BLaER1 treated with 17β-estradiol and CSF1 and Interleukin-3, amounts not matched to agents 10 nM and 100 nM (cell line): Measurements from ENCODE around the gene TMEM123.
A peak's percentile ranks its signal among the peaks of the same experiment; 100 is the strongest.

ENCODE experiments used
- H3K27ac ChIP-seq, 11 experiments: shearing (Covaris generic); formaldehyde crosslinking; 2 replicates each; pipeline ENCODE4 v1.8.1; 2022
- H3K27me3 ChIP-seq, 11 experiments: shearing (Covaris generic); formaldehyde crosslinking; 2 replicates each; pipeline ENCODE4 v1.8.1; 2022
- H3K36me3 ChIP-seq, 11 experiments: shearing (Covaris generic); formaldehyde crosslinking; 2 replicates each; pipeline ENCODE4 v1.8.1; 2022
- H3K4me1 ChIP-seq, 10 experiments: shearing (Covaris generic); formaldehyde crosslinking; 2 replicates each; pipeline ENCODE4 v1.8.1; 2022
- H3K4me2 ChIP-seq, 11 experiments: shearing (Covaris generic); formaldehyde crosslinking; 2 replicates each; pipeline ENCODE4 v1.8.1; 2022
- H3K4me3 ChIP-seq, 10 experiments: shearing (Covaris generic); formaldehyde crosslinking; 2 replicates each; pipeline ENCODE4 v1.8.1; 2022
- H3K9ac ChIP-seq, 11 experiments: shearing (Covaris generic); formaldehyde crosslinking; 2 replicates each; pipeline ENCODE4 v1.8.1; 2022
- H3K9me3 ChIP-seq, 11 experiments: shearing (Covaris generic); formaldehyde crosslinking; replicated peaks in 1 of 11; 2 replicates each; pipeline ENCODE4 v1.8.1; 2022
- H4K20me1 ChIP-seq, 11 experiments: shearing (Covaris generic); formaldehyde crosslinking; 2 replicates each; pipeline ENCODE4 v1.8.1; 2022
- Cebpa-rat ChIP-seq, 11 experiments: shearing (Covaris generic); IDR thresholded peaks; 2 replicates each; pipeline ENCODE4 v1.8.1; 2022

The TMEM123 gene

DNA sequence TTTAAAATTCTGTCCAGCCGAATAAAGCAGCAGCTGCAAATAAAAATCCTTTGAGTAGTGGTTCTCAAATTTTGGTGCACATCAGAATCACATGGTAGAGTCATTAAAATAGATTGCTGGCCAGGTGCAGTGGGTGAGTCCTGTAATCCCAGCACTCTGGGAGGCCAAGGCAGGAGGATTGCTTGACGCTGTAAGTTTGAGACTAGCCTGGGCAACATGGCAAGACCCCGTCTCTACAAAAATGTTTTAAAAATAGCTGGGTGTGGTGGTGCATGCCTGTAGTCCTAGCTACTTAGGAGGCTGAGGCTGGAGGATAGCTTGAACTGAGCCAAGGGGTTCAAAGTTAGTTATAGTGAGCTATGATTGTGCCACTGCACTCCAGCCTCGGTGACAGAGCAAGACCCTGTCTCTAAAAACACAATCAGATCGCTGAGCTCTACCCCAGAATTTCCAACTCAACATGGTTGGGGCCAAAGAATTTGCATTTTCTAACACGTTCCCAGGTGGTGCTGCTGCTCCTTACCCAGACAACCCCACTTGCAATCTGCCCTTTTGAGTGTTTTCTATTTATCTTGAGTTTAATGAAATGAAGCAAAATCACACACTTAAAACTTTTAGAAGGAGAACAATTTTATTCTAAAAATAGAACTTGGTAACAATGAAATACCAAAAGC, 56.7 kb downstream of the TMEM123 start:
- Histone ChIP-seq H3K36me3 (peaks cover 75 to 97% (median 83%) of the 10 kb centered on the region in 11 experiments), H3K9ac (no peak overlapping the region), H3K9me3 (no peaks in the 10 kb centered on the region), H3K27me3 (no peaks in the 10 kb centered on the region), H3K4me2 (no peak overlapping the region), H3K4me3 (no peak overlapping the region), H3K4me1 (no peaks in the 10 kb centered on the region), H4K20me1 (peaks cover 0 to 55% (median 15%) of the 10 kb centered on the region in 11 experiments; a peak in 11 of 22 replicates), H3K27ac (no peak overlapping the region)
- TF ChIP-seq Cebpa-rat (IDR thresholded peaks at IDR 0.05), result no peak

DNA sequence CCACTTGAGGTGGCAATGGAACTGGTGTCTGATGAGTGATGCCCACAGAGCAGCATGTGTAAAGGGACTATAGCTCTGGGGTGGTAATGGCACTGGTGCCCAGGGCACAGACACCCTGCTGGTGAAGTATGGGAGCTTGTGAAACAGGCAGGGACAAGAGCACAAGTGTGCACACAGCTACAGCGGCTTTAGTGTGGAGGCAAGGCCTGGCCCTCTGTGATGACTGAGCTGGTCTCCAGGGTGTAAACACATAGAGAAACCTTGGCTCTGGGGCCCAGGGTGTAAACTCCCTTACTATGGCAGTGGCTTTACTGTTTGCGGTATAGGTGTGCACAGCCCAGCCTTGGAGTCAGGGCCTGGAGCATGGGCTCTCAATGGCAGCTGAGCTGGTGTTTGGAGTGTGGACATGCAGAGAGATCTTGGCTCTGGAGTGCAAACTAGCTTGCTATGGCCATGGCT, 59.3 kb downstream of the TMEM123 start:
- H3K4me1 ChIP-seq, result no peaks in the 10 kb centered on the region
- H3K4me2 ChIP-seq, result no peak overlapping the region
- no peak overlapping the region for H3K27ac ChIP-seq
- H3K4me3 ChIP-seq, result no peak overlapping the region
- H3K9me3 ChIP-seq, result peaks cover 0 to 13% (median 9%) of the 10 kb centered on the region in 11 experiments; a peak in 12 of 22 replicates
- no peak overlapping the region for H3K9ac ChIP-seq
- H4K20me1 ChIP-seq, result peaks cover 0 to 38% (median 13%) of the 10 kb centered on the region in 11 experiments; a peak in 11 of 22 replicates
- H3K36me3 ChIP-seq, result peaks cover 52 to 90% (median 70%) of the 10 kb centered on the region in 11 experiments
- TF ChIP-seq Cebpa-rat (IDR thresholded peaks at IDR 0.05), result no peak
- H3K27me3 ChIP-seq, result no peaks in the 10 kb centered on the region

DNA sequence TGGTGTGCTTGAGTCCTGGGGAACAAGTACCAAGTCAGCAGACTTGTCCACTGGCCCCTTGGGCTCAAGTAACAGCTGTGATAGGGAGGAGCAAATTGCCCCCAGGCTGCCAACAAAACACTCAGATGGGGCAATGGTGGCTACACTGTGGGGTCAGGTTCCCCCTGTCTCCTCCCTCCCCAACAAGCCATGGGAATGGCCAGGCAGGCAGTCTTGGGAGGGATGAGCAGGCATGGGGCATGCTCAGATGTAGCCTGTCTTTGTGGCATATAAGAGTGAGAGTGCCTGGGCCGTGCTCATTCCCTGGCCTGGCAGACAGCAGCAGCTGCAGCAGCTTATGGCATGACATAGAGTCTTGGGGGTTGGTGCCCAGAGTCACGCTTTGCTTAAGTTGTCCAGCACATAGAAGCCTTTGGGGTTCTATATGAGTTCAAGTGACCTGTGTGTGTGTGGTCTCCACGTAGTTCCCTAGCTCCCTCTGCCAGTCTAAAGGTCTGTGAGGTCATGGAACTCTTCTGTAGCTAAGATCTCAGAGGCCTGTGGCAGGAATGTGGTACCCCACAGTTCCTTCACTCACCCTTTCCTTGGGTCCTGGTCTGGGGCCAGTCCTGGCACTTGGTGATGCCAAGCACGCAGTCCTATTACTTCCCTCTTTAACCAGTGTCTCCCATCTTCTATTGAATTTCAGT, 60.9 kb downstream of the TMEM123 start:
- H3K4me1 ChIP-seq, result peaks cover 0 to 5% (median 2%) of the 10 kb centered on the region in 10 experiments; a peak in 9 of 20 replicates
- no peaks in the 10 kb centered on the region for H3K27me3 ChIP-seq
- peaks cover 0 to 25% (median 13%) of the 10 kb centered on the region in 11 experiments; a peak in 11 of 22 replicates for H4K20me1 ChIP-seq
- no peak for TF ChIP-seq Cebpa-rat (IDR thresholded peaks at IDR 0.05)
- peaks cover 41 to 88% (median 65%) of the 10 kb centered on the region in 11 experiments for H3K36me3 ChIP-seq
- H3K27ac ChIP-seq, result no peak overlapping the region
- no peak overlapping the region for H3K4me2 ChIP-seq
- peaks cover 0 to 24% (median 20%) of the 10 kb centered on the region in 11 experiments; a peak in 16 of 22 replicates for H3K9me3 ChIP-seq
- no peak overlapping the region for H3K9ac ChIP-seq
- no peak overlapping the region for H3K4me3 ChIP-seq

DNA sequence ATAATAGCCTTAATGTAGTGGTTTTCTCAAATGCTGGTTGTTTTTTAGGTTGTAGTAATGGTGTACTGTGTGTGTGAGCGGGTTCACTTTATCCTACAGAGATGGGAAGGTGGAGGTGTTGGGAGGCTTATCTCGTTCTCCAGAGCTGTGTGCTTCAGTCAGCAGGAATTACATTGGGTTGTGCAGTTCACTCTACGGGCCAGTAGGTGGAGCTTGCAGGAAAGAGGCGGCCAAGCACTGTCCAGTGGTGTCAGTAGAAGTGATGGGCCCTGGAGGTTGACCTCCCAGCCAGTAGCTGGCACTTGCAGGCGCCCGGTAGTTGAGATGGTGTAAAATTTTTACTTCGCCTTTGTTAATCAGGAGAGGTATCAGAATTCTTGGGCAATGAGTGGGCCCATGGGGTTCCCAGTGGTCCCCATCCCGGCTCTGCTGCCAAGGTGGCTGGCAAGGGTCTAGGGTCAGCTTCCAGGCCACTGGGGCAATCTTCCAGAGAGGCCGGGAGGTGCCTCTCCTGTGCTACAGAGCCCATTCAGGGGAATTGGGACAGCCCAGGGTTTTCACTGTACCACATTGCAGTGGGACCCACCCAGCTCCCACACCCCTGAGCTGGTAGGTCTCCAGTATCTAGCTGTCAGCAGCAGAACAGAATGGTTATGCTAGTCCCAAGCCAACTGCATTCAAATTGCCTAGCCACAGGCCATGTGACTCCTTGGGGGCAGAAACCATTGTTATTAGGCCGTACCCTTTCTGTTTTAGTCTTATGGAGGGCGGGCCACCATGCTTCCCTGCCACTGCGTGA, 61.7 kb downstream of the TMEM123 start:
- Histone ChIP-seq H3K27me3 (no peaks in the 10 kb centered on the region), H3K9me3 (peaks cover 0 to 24% (median 20%) of the 10 kb centered on the region in 11 experiments; a peak in 16 of 22 replicates), H3K4me1 (peaks cover 0 to 14% (median 7%) of the 10 kb centered on the region in 10 experiments; a peak in 11 of 20 replicates), H3K36me3 (peaks cover 33 to 82% (median 59%) of the 10 kb centered on the region in 11 experiments), H3K27ac (no peak overlapping the region), H3K4me2 (no peak overlapping the region), H3K4me3 (no peak overlapping the region), H3K9ac (no peak overlapping the region), H4K20me1 (peaks cover 0 to 25% (median 13%) of the 10 kb centered on the region in 11 experiments; a peak in 11 of 22 replicates)
- TF ChIP-seq Cebpa-rat (IDR thresholded peaks at IDR 0.05), result no peak

DNA sequence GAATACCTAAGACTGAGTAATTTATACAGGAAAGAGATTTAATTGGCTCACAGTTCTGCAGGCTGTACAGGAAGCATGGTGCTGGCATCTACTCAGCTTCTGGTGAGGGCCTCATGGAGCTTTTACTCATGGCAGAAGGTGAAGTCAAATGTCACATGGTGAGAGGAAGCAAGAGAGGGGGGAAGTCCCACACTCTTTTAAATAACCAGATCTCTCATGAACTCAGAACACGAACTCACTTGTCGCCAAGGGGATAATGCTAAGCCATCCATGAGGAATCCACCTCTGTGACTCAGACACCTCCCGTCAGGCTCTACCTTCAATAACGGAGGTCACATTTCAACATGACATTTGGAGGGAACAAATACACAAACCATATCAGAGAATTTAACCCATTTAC, 63.3 kb downstream of the TMEM123 start:
- H3K4me3 ChIP-seq, result no peak overlapping the region
- H3K4me1 ChIP-seq, result peaks cover 4 to 22% (median 17%) of the 10 kb centered on the region in 10 experiments; a peak in 16 of 20 replicates
- H3K36me3 ChIP-seq, result peaks cover 18 to 81% (median 49%) of the 10 kb centered on the region in 11 experiments

DNA sequence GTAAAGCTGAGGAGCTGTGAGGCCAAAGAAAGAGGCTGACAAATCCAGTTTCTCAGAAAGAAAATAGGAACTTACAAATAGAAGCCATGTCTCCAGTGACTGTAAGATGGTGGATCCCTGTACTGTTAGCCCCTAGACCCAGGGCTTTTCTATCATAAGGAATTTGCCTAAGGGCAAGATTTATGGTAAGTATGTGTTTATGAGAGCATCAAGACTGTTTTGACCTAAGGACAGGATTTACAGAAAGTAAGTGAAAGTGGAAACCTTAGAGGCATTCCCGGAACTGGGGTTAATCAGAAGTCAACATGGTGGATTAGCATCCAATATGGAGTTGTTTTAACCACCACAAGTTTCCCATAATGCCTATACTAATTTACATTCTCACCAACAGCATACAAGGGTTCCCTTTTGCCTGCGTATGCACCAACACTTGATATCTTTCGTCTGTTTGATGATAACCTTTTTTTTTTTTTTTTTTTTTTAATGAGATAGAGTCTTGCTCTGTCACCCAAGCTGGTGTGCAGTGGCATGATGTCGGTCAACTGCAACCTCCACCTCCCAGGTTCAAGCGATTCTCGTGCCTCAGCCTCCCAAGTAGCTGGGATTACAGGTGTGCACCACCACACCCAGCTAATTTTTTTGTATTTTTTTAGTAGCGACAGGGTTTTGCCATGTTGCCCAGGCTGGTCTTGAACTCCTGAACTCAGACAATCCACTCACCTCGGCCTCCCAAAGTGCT, 65.4 kb downstream of the TMEM123 start:
- H3K36me3 ChIP-seq, result peaks cover 5 to 80% (median 38%) of the 10 kb centered on the region in 11 experiments; a peak in 20 of 22 replicates
- peak overlapping the region in 2 of 11 experiments; percentile 0 to 40; a peak in 5 of 22 replicates for H3K4me2 ChIP-seq
- H3K4me1 ChIP-seq, result peaks cover 4 to 22% (median 17%) of the 10 kb centered on the region in 10 experiments; a peak in 16 of 20 replicates
- no peak for TF ChIP-seq Cebpa-rat (IDR thresholded peaks at IDR 0.05)
- H4K20me1 ChIP-seq, result peaks cover 0 to 9% (median 0%) of the 10 kb centered on the region in 11 experiments; a peak in 4 of 22 replicates
- H3K9me3 ChIP-seq, result peaks cover 0 to 24% (median 20%) of the 10 kb centered on the region in 11 experiments; a peak in 16 of 22 replicates
- H3K4me3 ChIP-seq, result no peak overlapping the region
- no peaks in the 10 kb centered on the region for H3K27me3 ChIP-seq
- H3K27ac ChIP-seq, result no peak overlapping the region
- H3K9ac ChIP-seq, result no peak overlapping the region

More for the DNA sequence above, 63.3 kb downstream of the TMEM123 start:
- H3K27me3 ChIP-seq, result no peaks in the 10 kb centered on the region
- no peak overlapping the region for H3K4me2 ChIP-seq
- peaks cover 0 to 21% (median 13%) of the 10 kb centered on the region in 11 experiments; a peak in 8 of 22 replicates for H4K20me1 ChIP-seq
- no peak overlapping the region for H3K9ac ChIP-seq
- no peak for TF ChIP-seq Cebpa-rat (IDR thresholded peaks at IDR 0.05)
- peaks cover 0 to 24% (median 20%) of the 10 kb centered on the region in 11 experiments; a peak in 16 of 22 replicates for H3K9me3 ChIP-seq
- no peak overlapping the region for H3K27ac ChIP-seq

DNA sequence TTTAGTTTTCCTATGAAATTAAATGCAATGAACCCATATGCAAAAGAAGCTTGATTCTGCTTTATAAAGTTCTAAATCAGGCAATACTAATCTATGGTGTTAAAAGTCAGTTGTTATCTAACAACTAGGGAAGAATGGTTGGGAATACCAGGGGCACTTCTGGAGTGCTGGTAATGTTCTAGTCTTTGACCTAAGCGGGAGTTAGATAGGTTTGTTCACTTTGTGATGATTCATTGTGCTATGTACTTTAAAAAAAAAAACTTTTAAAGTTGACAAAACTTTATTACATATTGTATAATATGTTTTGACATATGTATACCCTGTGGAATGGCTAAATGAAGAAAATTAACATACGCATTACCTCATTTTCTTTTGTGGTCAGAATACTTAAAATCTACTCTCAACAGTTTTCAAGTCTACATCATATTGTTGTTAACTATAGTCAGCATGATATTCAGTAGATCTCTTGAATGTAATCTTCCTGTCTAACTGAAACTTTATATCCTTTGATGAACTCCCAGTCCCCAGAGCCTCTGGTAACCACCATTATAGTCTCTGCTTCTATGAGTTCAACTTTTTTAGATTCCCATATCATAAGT, 66.3 kb downstream of the TMEM123 start:
- H3K27me3 ChIP-seq, result no peaks in the 10 kb centered on the region
- peak overlapping the region in 4 of 11 experiments; percentile 5 to 40 (median 15); a peak in 6 of 22 replicates for H3K4me2 ChIP-seq
- peaks cover 10 to 83% (median 40%) of the 10 kb centered on the region in 11 experiments; a peak in 21 of 22 replicates for H3K36me3 ChIP-seq
- TF ChIP-seq Cebpa-rat (IDR thresholded peaks at IDR 0.05), result no peak
- H3K9ac ChIP-seq, result no peak overlapping the region
- H3K9me3 ChIP-seq, result peaks cover 0 to 24% (median 20%) of the 10 kb centered on the region in 11 experiments; a peak in 16 of 22 replicates
- H3K4me3 ChIP-seq, result no peak overlapping the region
- peaks cover 4 to 22% (median 17%) of the 10 kb centered on the region in 10 experiments; a peak in 16 of 20 replicates for H3K4me1 ChIP-seq
- H3K27ac ChIP-seq, result no peak overlapping the region
- peaks cover 0 to 4% (median 0%) of the 10 kb centered on the region in 11 experiments; a peak in 2 of 22 replicates for H4K20me1 ChIP-seq
